ENCODE data around the gene EXD1.

DNA sequence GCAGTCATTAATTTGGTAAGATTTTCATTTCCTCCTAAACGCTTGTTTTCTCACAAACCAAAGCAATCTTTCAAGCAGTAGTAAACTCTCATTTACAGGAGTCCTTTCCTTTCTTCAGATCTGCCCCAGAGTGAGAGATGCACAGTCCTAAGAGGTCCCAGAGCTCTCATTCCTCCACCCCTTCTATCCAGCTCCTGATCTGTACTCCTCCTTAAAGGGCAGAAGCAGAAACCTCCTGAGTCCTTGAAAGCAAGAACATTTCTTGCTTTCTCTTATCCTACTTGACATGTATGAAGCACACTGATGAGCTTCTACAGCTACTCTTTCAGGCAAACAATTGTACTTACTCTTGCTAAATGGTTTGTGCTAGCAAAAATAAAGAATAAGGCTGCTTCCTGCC, 11.7 kb downstream of the EXD1 start:
- TF ChIP-seq, protein P1, sequence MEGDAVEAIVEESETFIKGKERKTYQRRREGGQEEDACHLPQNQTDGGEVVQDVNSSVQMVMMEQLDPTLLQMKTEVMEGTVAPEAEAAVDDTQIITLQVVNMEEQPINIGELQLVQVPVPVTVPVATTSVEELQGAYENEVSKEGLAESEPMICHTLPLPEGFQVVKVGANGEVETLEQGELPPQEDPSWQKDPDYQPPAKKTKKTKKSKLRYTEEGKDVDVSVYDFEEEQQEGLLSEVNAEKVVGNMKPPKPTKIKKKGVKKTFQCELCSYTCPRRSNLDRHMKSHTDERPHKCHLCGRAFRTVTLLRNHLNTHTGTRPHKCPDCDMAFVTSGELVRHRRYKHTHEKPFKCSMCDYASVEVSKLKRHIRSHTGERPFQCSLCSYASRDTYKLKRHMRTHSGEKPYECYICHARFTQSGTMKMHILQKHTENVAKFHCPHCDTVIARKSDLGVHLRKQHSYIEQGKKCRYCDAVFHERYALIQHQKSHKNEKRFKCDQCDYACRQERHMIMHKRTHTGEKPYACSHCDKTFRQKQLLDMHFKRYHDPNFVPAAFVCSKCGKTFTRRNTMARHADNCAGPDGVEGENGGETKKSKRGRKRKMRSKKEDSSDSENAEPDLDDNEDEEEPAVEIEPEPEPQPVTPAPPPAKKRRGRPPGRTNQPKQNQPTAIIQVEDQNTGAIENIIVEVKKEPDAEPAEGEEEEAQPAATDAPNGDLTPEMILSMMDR (conservative IDR thresholded peaks at IDR 0.05; ENCODE audit: low read depth, low read length): no peak
- no peak for TF ChIP-seq EZH2 (IDR thresholded peaks at IDR 0.05; ENCODE audit: borderline replicate concordance, low read depth, low read length, poor library complexity, severe bottlenecking)

Data from A673 (cell line).